ENCODE results near the gene GNB3.

GRCh38 chr12:6816598-6816997, 24.1 kb upstream of the GNB3 start:
- TF ChIP-seq, protein P1, sequence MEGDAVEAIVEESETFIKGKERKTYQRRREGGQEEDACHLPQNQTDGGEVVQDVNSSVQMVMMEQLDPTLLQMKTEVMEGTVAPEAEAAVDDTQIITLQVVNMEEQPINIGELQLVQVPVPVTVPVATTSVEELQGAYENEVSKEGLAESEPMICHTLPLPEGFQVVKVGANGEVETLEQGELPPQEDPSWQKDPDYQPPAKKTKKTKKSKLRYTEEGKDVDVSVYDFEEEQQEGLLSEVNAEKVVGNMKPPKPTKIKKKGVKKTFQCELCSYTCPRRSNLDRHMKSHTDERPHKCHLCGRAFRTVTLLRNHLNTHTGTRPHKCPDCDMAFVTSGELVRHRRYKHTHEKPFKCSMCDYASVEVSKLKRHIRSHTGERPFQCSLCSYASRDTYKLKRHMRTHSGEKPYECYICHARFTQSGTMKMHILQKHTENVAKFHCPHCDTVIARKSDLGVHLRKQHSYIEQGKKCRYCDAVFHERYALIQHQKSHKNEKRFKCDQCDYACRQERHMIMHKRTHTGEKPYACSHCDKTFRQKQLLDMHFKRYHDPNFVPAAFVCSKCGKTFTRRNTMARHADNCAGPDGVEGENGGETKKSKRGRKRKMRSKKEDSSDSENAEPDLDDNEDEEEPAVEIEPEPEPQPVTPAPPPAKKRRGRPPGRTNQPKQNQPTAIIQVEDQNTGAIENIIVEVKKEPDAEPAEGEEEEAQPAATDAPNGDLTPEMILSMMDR (conservative IDR thresholded peaks at IDR 0.05; ENCODE audit: low read depth, low read length) = no peak
- TF ChIP-seq RAD21 (IDR thresholded peaks at IDR 0.05; ENCODE audit: low read length) (no peak), POLR2A (IDR thresholded peaks at IDR 0.05; ENCODE audit: low read depth, low read length) (no peak), RFX5 (IDR thresholded peaks at IDR 0.05; ENCODE audit: low read depth, low read length) (no peak), MAZ (IDR thresholded peaks at IDR 0.05; ENCODE audit: borderline replicate concordance, low read depth, low read length) (no peak), SMC3 (IDR thresholded peaks at IDR 0.05; ENCODE audit: low read depth, low read length) (no peak), CEBPB (IDR thresholded peaks at IDR 0.05; ENCODE audit: low read depth, low read length) (no peak), MAFK (IDR thresholded peaks at IDR 0.05; ENCODE audit: low read depth, low read length) (no peak), CHD1 (IDR thresholded peaks at IDR 0.05; ENCODE audit: low read depth, low read length) (no peak), BHLHE40 (IDR thresholded peaks at IDR 0.05; ENCODE audit: low read depth, low read length) (no peak), FOS (IDR thresholded peaks at IDR 0.05; ENCODE audit: low read depth, low read length) (no peak), MXI1 (IDR thresholded peaks at IDR 0.05; ENCODE audit: borderline replicate concordance, low read depth, low read length) (no peak)
- TF ChIP-seq, protein P2, sequence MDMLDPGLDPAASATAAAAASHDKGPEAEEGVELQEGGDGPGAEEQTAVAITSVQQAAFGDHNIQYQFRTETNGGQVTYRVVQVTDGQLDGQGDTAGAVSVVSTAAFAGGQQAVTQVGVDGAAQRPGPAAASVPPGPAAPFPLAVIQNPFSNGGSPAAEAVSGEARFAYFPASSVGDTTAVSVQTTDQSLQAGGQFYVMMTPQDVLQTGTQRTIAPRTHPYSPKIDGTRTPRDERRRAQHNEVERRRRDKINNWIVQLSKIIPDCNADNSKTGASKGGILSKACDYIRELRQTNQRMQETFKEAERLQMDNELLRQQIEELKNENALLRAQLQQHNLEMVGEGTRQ (IDR thresholded peaks at IDR 0.05; ENCODE audit: low read depth, low read length) = no peak
- TF ChIP-seq, protein P3, sequence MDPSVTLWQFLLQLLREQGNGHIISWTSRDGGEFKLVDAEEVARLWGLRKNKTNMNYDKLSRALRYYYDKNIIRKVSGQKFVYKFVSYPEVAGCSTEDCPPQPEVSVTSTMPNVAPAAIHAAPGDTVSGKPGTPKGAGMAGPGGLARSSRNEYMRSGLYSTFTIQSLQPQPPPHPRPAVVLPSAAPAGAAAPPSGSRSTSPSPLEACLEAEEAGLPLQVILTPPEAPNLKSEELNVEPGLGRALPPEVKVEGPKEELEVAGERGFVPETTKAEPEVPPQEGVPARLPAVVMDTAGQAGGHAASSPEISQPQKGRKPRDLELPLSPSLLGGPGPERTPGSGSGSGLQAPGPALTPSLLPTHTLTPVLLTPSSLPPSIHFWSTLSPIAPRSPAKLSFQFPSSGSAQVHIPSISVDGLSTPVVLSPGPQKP (IDR thresholded peaks at IDR 0.05; ENCODE audit: borderline replicate concordance, low read depth, low read length) = no peak
